ENCODE results near the gene PLCD4.
A peak's percentile ranks its signal among the peaks of the same experiment; 100 is the strongest.

PLCD4 gene

DNA sequence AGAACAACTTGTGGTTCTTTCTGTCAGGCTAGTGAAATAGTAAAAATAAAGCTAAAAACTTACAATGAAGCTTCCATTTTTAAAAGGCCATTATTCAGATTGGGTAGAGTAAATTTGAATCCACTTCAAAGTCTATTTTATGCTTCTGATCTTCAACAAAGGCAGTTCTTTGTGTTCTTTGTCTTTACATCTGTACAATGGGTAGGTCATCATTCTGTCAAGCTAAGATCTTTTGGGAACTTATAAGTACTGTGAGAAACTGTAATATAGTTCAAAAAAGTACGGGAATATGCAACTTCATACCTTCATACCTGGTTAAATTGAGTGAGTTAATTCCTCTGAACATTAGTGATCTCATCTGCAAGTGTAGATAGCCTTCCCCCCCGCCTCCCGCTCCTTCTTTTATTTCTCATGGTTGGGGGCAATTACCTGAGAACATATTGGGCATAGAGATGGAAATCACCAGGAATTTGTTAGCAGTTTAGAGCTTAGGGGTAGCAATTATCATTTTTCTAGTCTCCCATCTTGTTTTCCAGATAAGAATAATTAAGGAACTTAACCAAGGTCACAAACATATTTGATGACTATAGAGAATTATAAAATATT, 29.3 kb upstream of the PLCD4 start:
- in situ Hi-C loops (cut with MboI; ENCODE audit: low sequenced_read_pairs, unreplicated experiment): no loop called here
- TF ChIP-seq CTCF (IDR thresholded peaks at IDR 0.05; ENCODE audit: borderline replicate concordance, control extremely low read depth, extremely low read depth, insufficient read depth, missing control alignments): no peak
- no peak for DNase-seq (ENCODE audit: low spot score)

- peak; percentile 47 for DNase-seq (ENCODE audit: low spot score)
- in situ Hi-C loops (cut with MboI; ENCODE audit: low sequenced_read_pairs, unreplicated experiment): no loop called here
- TF ChIP-seq CTCF (IDR thresholded peaks at IDR 0.05; ENCODE audit: borderline replicate concordance, control extremely low read depth, extremely low read depth, insufficient read depth, missing control alignments): no peak
These were observed 25.6 kb upstream of the PLCD4 start for GRCh38 chr2:218582076-218582475.

GRCh38 chr2:218583983-218584850, 23.5 kb upstream of the PLCD4 start:
- in situ Hi-C loops (cut with MboI; ENCODE audit: low sequenced_read_pairs, unreplicated experiment): no loop called here
- no peak for TF ChIP-seq CTCF (IDR thresholded peaks at IDR 0.05; ENCODE audit: borderline replicate concordance, control extremely low read depth, extremely low read depth, insufficient read depth, missing control alignments)
- DNase-seq (ENCODE audit: low spot score): no peak

GRCh38 chr2:218585541-218585940, 22.2 kb upstream of the PLCD4 start:
- in situ Hi-C loops (cut with MboI; ENCODE audit: low sequenced_read_pairs, unreplicated experiment): no loop called here
- TF ChIP-seq CTCF (IDR thresholded peaks at IDR 0.05; ENCODE audit: borderline replicate concordance, control extremely low read depth, extremely low read depth, insufficient read depth, missing control alignments): no peak

DNA sequence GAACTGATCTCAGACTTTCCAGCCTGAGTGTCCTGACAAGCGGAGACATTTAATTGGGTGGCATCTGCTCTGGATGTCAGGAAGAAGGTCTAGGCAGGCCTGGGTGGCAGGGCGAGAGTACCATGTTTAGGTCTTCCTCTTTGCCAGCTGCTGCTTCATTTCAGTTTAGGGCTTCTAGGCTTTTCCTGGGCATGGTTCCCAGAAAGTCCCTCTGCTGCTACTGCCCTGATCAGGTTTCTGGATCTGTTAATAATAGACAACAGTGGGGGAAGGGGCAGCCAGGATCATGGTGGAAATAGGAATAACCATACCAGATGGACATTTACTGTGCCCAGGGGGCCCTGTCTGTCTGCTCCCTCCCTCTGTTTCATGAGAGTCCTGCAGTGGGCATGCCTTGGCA, 2.3 kb upstream of the PLCD4 start:
- no peak for TF ChIP-seq CTCF (IDR thresholded peaks at IDR 0.05; ENCODE audit: borderline replicate concordance, control extremely low read depth, extremely low read depth, insufficient read depth, missing control alignments)
- DNase-seq (ENCODE audit: low spot score): no peak
- in situ Hi-C loops (cut with MboI; ENCODE audit: low sequenced_read_pairs, unreplicated experiment): no loop called here

More at GRCh38 chr2:218585541-218585940, 22.2 kb upstream of the PLCD4 start:
- DNase-seq (ENCODE audit: low spot score): no peak

- in situ Hi-C loops (cut with MboI; ENCODE audit: low sequenced_read_pairs, unreplicated experiment): no loop called here
- TF ChIP-seq CTCF (IDR thresholded peaks at IDR 0.05; ENCODE audit: borderline replicate concordance, control extremely low read depth, extremely low read depth, insufficient read depth, missing control alignments): no peak
- DNase-seq (ENCODE audit: low spot score): no peak
These were observed 8.2 kb downstream of the PLCD4 start for GRCh38 chr2:218615868-218616315.
